K562 (cell line): ENCODE results near the gene RPL28. TPM values are rescaled to one million over a fixed set of nuclear protein-coding genes. Genes with fewer than 3 reads are reported as not detected.

Experiments
- ARHGAP35 ChIP-seq: fragments of 450-650 bp; IDR thresholded peaks from 2 replicates; pipeline ENCODE4 v1.6.1; 2018; ENCODE audit not compliant: partially characterized antibody
- DDX20 ChIP-seq: fragments of 450-650 bp; IDR thresholded peaks from 2 replicates; pipeline ENCODE4 v1.6.1; 2016; ENCODE audit warnings: missing genetic modification characterization, low read depth, mild to moderate bottlenecking, missing compliant biosample characterization, moderate library complexity
- ERF ChIP-seq: fragments of 450-650 bp; formaldehyde crosslinking; IDR thresholded peaks from 2 replicates; pipeline ENCODE4 v1.4.0; 2020; ENCODE audit warnings: mild to moderate bottlenecking, mixed read lengths
- GTF2F1 ChIP-seq: IDR thresholded peaks from 2 replicates; pipeline ENCODE4 v1.6.1; 2011; ENCODE audit warnings: low read depth, low read length, improper control_type of control experiment
- IRF2 ChIP-seq: sonication (generic); formaldehyde crosslinking; IDR thresholded peaks from 2 replicates; pipeline ENCODE4 v1.8.1; 2022; ENCODE audit warnings: mild to moderate bottlenecking, missing genetic modification reagents
- RAD51 ChIP-seq: fragments of 450-650 bp; IDR thresholded peaks from 2 replicates; pipeline ENCODE4 v1.7.1; 2016; ENCODE audit warnings: low read depth, mild to moderate bottlenecking, borderline replicate concordance
- ZC3H11A ChIP-seq: IDR thresholded peaks from 2 replicates; pipeline ENCODE4 v1.6.1; 2012; ENCODE audit warnings: low read depth, low read length, improper control_type of control experiment
- ZZZ3 ChIP-seq: fragments of 450-650 bp; IDR thresholded peaks from 2 replicates; pipeline ENCODE4 v1.6.1; 2016; ENCODE audit warnings: antibody characterized with exemption, mild to moderate bottlenecking, moderate library complexity
- polyA plus RNA-seq, 8 experiments: library from polyadenylated mRNA; depleted of rRNA in 4 of 8; stranded (reverse) in 5 of 8; unstranded in 3 of 8; fragments of >200 nt; fragmentation: Nextera tagmentation in 2 of 8; fragmentation: Illumina TruSeq in 1 of 8; extraction: Ambion mirVana in 2 of 8; extraction: Trizol in 1 of 8; gene quantifications; 2 replicates each; pipeline versions ENCODE4 v1.2.1 to v1.2.3, GENCODE V29; 2011 to 2014; ENCODE audit warnings: inconsistent platforms in 1 of 8, missing spikeins in 1 of 8
- total RNA-seq, 7 experiments: library from RNA; depleted of rRNA in 6 of 7; stranded (reverse); fragments of >200 nt in 6 of 7; fragmentation: Illumina TruSeq in 2 of 7; extraction: Trizol in 2 of 7; gene quantifications; 2 replicates each; pipeline versions ENCODE4 v1.2.1 to v1.2.3, GENCODE V29; 2011 to 2021; ENCODE audit warnings: low replicate concordance in 1 of 7
- TF ChIP-seq, protein P1 (sequence below): fragments of 250-450 bp; sonication (Bioruptor Pico); IDR thresholded peaks from 2 replicates; pipeline ENCODE4 v1.8.0; 2022; ENCODE audit warnings: inconsistent platforms
- TF ChIP-seq, protein P2 (sequence below): fragments of 450-650 bp; formaldehyde crosslinking; IDR thresholded peaks from 2 replicates; pipeline ENCODE4 v1.4.0; 2020; ENCODE audit warnings: mild to moderate bottlenecking, moderate library complexity
- TF ChIP-seq, protein P3 (sequence below): sonication (generic); formaldehyde crosslinking; IDR thresholded peaks from 2 replicates; pipeline ENCODE4 v1.8.0; 2022; ENCODE audit warnings: mild to moderate bottlenecking, missing genetic modification reagents
- TF ChIP-seq, protein P4 (sequence below): fragments of 200-800 bp; sonication (Bioruptor generic); IDR thresholded peaks from 2 replicates; pipeline ENCODE4 v1.6.1; 2017; ENCODE audit warnings: missing genetic modification characterization, missing compliant biosample characterization
- TF ChIP-seq, protein P5 (sequence below), 2 experiments: IDR thresholded peaks; 2 replicates each; pipeline ENCODE4 v1.6.1; 2012; ENCODE audit warnings: improper control_type of control experiment in 2 of 2, low read depth in 2 of 2, low read length in 2 of 2, borderline replicate concordance in 1 of 2

Gene RPL28
- total and polyA plus RNA-seq, 9 of the 15 experiments (the other 6 are each of a cell fraction or from before 2014, with no cell fraction given) = 124 to 3,106 (median 622) TPM

DNA sequence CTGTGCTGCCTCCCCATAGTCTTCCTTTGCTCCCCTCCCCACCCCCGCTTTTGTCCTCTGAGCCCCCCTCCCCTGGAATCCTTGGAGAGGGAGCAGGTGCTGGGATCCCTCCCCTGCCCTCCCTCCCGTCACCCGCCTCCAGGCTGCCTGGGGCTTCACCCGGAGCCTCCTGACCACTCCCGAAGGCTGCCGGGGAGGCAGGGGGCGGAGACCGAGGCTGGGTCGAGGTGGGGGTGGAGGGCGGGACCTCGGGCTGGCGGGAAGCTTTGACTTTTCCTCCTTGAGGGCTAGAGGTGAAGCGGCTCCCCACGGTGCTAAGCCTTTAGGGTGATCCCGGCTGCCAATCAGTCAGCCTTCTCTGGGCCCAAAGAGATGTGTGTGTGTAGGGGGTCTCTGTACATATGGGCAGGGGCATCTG is 44.6 kb upstream of the RPL28 start (continued):
- TF ChIP-seq, protein P1, sequence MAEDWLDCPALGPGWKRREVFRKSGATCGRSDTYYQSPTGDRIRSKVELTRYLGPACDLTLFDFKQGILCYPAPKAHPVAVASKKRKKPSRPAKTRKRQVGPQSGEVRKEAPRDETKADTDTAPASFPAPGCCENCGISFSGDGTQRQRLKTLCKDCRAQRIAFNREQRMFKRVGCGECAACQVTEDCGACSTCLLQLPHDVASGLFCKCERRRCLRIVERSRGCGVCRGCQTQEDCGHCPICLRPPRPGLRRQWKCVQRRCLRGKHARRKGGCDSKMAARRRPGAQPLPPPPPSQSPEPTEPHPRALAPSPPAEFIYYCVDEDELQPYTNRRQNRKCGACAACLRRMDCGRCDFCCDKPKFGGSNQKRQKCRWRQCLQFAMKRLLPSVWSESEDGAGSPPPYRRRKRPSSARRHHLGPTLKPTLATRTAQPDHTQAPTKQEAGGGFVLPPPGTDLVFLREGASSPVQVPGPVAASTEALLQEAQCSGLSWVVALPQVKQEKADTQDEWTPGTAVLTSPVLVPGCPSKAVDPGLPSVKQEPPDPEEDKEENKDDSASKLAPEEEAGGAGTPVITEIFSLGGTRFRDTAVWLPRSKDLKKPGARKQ (CRISPR knock-in tag) = no peak
- TF ChIP-seq, protein P2, sequence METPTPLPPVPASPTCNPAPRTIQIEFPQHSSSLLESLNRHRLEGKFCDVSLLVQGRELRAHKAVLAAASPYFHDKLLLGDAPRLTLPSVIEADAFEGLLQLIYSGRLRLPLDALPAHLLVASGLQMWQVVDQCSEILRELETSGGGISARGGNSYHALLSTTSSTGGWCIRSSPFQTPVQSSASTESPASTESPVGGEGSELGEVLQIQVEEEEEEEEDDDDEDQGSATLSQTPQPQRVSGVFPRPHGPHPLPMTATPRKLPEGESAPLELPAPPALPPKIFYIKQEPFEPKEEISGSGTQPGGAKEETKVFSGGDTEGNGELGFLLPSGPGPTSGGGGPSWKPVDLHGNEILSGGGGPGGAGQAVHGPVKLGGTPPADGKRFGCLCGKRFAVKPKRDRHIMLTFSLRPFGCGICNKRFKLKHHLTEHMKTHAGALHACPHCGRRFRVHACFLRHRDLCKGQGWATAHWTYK (CRISPR knock-in tag) = no peak
- no peak for TF ChIP-seq IRF2 (CRISPR knock-in tag)
- no peak for TF ChIP-seq GTF2F1
- no peak for TF ChIP-seq ERF (CRISPR knock-in tag)
- TF ChIP-seq ZC3H11A = no peak
- TF ChIP-seq, protein P3, sequence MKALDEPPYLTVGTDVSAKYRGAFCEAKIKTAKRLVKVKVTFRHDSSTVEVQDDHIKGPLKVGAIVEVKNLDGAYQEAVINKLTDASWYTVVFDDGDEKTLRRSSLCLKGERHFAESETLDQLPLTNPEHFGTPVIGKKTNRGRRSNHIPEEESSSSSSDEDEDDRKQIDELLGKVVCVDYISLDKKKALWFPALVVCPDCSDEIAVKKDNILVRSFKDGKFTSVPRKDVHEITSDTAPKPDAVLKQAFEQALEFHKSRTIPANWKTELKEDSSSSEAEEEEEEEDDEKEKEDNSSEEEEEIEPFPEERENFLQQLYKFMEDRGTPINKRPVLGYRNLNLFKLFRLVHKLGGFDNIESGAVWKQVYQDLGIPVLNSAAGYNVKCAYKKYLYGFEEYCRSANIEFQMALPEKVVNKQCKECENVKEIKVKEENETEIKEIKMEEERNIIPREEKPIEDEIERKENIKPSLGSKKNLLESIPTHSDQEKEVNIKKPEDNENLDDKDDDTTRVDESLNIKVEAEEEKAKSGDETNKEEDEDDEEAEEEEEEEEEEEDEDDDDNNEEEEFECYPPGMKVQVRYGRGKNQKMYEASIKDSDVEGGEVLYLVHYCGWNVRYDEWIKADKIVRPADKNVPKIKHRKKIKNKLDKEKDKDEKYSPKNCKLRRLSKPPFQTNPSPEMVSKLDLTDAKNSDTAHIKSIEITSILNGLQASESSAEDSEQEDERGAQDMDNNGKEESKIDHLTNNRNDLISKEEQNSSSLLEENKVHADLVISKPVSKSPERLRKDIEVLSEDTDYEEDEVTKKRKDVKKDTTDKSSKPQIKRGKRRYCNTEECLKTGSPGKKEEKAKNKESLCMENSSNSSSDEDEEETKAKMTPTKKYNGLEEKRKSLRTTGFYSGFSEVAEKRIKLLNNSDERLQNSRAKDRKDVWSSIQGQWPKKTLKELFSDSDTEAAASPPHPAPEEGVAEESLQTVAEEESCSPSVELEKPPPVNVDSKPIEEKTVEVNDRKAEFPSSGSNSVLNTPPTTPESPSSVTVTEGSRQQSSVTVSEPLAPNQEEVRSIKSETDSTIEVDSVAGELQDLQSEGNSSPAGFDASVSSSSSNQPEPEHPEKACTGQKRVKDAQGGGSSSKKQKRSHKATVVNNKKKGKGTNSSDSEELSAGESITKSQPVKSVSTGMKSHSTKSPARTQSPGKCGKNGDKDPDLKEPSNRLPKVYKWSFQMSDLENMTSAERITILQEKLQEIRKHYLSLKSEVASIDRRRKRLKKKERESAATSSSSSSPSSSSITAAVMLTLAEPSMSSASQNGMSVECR = no peak
- no peak for TF ChIP-seq ARHGAP35
- no peak for TF ChIP-seq RAD51
- TF ChIP-seq, protein P4, sequence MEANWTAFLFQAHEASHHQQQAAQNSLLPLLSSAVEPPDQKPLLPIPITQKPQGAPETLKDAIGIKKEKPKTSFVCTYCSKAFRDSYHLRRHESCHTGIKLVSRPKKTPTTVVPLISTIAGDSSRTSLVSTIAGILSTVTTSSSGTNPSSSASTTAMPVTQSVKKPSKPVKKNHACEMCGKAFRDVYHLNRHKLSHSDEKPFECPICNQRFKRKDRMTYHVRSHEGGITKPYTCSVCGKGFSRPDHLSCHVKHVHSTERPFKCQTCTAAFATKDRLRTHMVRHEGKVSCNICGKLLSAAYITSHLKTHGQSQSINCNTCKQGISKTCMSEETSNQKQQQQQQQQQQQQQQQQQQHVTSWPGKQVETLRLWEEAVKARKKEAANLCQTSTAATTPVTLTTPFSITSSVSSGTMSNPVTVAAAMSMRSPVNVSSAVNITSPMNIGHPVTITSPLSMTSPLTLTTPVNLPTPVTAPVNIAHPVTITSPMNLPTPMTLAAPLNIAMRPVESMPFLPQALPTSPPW (CRISPR knock-in tag) = peak; percentile 89
- TF ChIP-seq ZZZ3 = no peak
- TF ChIP-seq DDX20 (tag) = no peak
- TF ChIP-seq, protein P5, sequence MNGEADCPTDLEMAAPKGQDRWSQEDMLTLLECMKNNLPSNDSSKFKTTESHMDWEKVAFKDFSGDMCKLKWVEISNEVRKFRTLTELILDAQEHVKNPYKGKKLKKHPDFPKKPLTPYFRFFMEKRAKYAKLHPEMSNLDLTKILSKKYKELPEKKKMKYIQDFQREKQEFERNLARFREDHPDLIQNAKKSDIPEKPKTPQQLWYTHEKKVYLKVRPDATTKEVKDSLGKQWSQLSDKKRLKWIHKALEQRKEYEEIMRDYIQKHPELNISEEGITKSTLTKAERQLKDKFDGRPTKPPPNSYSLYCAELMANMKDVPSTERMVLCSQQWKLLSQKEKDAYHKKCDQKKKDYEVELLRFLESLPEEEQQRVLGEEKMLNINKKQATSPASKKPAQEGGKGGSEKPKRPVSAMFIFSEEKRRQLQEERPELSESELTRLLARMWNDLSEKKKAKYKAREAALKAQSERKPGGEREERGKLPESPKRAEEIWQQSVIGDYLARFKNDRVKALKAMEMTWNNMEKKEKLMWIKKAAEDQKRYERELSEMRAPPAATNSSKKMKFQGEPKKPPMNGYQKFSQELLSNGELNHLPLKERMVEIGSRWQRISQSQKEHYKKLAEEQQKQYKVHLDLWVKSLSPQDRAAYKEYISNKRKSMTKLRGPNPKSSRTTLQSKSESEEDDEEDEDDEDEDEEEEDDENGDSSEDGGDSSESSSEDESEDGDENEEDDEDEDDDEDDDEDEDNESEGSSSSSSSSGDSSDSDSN (IDR thresholded peaks at IDR 0.05; ENCODE audit: borderline replicate concordance in 1 of 2, low read depth in 2 of 2, low read length in 2 of 2) = 0 out of 4 replicates have a peak, but pooled peaks of 1 of the 2 experiments have one; percentile 13
